SK-N-MC (cell line): ENCODE results near the gene PAX7.
A peak's percentile ranks its signal among the peaks of the same experiment; 100 is the strongest.

Experiments used
- DNase-seq: peaks from one replicate; pipeline ENCODE4 v3.0.0-alpha.2; 2011; ENCODE audit warnings: low read depth, low spot score
- H3K27ac ChIP-seq: fragments of 200-600 bp; sonication (generic); 2 replicates; pipeline ENCODE4 v1.5.1; 2016; ENCODE audit warnings: mixed run types
- H3K36me3 ChIP-seq: fragments of 200-600 bp; sonication (generic); 2 replicates; pipeline ENCODE4 v1.6.1; 2017; ENCODE audit warnings: antibody characterized with exemption, low read length, mixed read lengths; ENCODE audit not compliant: insufficient read depth
- H3K4me3 ChIP-seq: fragments of 200-600 bp; sonication (generic); 2 replicates; pipeline ENCODE4 v1.5.1; 2016
- H3K9ac ChIP-seq: fragments of 200-600 bp; sonication (generic); 2 replicates; pipeline ENCODE4 v1.8.0; 2017; ENCODE audit warnings: mixed run types, mixed read lengths; ENCODE audit not compliant: insufficient read length
- H3K9me3 ChIP-seq: fragments of 200-600 bp; sonication (generic); 2 replicates; pipeline ENCODE4 v1.6.1; 2017; ENCODE audit warnings: low read depth, mild to moderate bottlenecking, antibody characterized with exemption, low read length, moderate library complexity, mixed read lengths
- EZH2 ChIP-seq: fragments of 200-600 bp; sonication (generic); IDR thresholded peaks from one replicate; pipeline ENCODE4 v1.6.1; 2017; ENCODE audit warnings: antibody characterized with exemption
- FOXP2 ChIP-seq: optimal IDR thresholded peaks from 2 replicates; pipeline ENCODE3; 2011; ENCODE audit warnings: mild to moderate bottlenecking, moderate library complexity; ENCODE audit not compliant: insufficient read depth; ENCODE audit errors: extremely low read length, control extremely low read depth
- POLR2AphosphoS5 ChIP-seq: IDR thresholded peaks from 2 replicates; pipeline ENCODE4 v1.6.1; 2012; ENCODE audit warnings: mild to moderate bottlenecking, low read depth, low read length, borderline replicate concordance

The PAX7 gene

DNA sequence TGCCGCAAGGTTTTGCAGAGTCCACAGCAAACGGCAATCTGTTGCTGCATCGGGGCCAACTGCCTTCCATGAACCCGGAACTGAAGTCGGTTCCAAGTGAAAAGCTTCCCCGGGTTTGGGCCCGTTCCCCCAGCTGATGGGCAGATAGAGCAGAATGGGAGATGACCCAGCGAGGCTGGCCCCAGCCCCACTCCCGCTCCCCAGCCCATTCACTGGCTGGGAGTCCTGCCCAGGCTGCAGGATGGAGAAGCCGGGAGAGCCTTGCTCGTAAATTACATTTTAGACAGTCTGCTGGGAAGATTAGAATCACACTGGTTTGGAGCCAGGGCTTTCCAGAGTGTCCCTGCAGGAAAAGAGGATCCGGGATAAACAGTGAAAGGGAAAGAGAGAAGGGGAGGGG lies 31.6 kb upstream of the PAX7 start:
- TF ChIP-seq EZH2: no peak
- no peak for TF ChIP-seq FOXP2
- H3K4me3 ChIP-seq: no peak overlapping the region
- peak overlapping the region; percentile 52 for H3K27ac ChIP-seq
- H3K36me3 ChIP-seq: no peaks in the 10 kb centered on the region
- H3K9ac ChIP-seq: no peak overlapping the region
- DNase-seq: no peak
- no peaks in the 10 kb centered on the region for H3K9me3 ChIP-seq

DNA sequence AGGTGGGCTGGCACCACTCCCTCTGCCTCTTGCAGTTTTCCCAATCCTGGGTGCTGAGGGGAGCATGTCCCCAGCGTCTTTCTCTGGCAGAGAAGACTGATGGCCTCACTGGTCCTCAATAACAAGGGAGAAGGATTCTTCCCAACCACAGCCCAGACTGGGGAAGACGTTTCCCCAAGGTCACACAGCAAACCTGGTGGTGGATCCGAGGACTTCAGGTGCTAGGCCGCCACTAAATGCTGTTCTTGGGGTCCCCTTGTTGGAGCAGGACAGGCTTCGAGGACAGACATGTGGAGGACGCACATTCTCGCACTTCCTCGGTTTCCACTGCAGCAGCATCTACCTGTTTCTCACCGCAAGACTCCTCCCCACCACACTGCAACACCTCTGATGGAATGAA lies 30.9 kb upstream of the PAX7 start:
- no peak overlapping the region for H3K9ac ChIP-seq
- no peak overlapping the region for H3K4me3 ChIP-seq
- no peak overlapping the region for H3K27ac ChIP-seq
- TF ChIP-seq EZH2 (no peak), FOXP2 (no peak), POLR2AphosphoS5 (no peak)
- no peaks in the 10 kb centered on the region for H3K36me3 ChIP-seq
- no peak for DNase-seq
- H3K9me3 ChIP-seq: no peaks in the 10 kb centered on the region

DNA sequence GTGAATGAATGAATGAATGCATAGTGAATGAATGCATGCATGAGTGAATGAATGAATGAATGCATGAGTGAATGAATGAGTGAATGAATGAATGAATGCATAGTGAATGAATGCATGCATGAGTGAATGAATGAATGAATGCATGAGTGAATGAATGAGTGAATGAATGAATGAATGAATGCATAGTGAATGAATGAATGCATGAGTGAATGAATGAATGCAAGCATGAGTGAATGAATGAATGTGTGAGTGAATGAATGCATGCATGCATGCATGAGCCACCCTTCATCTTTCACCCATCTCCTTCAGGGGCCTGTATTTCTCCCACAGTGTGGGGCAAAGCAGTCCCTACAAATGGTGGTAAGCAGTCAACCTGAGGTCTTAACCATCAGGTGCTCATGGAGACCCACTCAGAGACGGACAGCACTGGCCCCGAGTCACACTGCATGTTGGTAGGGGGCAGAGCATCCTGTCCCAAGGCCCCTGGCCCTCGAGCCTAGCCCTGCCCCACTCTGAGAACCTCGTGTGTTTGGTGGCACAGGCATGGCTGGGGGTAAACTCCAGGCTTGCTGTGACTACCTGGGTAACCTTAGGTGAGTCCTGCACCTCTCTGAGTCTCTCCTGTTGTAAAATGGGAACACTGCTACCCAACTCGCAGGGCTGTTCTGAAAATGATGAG lies 28.0 kb upstream of the PAX7 start:
- H3K9me3 ChIP-seq: no peaks in the 10 kb centered on the region
- peak overlapping the region; percentile 65 for H3K27ac ChIP-seq
- H3K4me3 ChIP-seq: no peak overlapping the region
- no peak overlapping the region for H3K9ac ChIP-seq
- no peak for DNase-seq
- TF ChIP-seq FOXP2 (no peak), POLR2AphosphoS5 (no peak)
- H3K36me3 ChIP-seq: no peaks in the 10 kb centered on the region

DNA sequence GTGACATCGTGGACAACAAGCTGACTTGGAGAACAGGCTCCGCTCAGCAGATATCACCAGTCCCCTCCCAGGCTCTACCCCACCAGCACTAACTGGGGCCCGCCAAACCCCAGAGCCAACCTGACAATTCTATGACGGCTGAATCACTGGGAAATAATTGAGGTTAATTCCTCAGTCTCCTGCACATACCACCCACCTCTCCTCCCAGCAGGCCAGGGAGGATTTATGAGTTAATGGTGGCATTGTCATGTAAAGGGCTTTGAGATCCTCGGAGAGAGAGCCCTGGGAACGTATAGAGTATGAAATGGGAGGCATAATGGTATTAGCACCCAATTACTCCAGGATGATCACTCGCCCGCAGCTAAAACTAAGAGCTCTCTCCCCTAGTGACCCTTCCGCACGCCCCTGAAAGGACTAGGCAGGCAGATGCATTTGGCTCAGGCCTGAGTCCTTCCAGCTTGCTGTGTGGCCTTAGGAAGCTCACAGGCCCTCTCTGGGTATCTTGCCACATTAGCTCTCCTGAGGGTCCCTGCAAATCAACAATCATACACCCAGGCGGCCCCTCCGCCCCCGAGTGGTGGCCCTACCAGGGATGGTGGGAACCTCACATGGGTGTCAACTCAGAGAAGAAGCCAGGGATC lies 27.3 kb upstream of the PAX7 start:
- H3K4me3 ChIP-seq: no peak overlapping the region
- H3K9ac ChIP-seq: no peak overlapping the region
- H3K36me3 ChIP-seq: no peaks in the 10 kb centered on the region
- no peaks in the 10 kb centered on the region for H3K9me3 ChIP-seq
- DNase-seq: no peak
- peak overlapping the region; percentile 65 for H3K27ac ChIP-seq
- TF ChIP-seq FOXP2 (no peak), EZH2 (no peak), POLR2AphosphoS5 (no peak)

DNA sequence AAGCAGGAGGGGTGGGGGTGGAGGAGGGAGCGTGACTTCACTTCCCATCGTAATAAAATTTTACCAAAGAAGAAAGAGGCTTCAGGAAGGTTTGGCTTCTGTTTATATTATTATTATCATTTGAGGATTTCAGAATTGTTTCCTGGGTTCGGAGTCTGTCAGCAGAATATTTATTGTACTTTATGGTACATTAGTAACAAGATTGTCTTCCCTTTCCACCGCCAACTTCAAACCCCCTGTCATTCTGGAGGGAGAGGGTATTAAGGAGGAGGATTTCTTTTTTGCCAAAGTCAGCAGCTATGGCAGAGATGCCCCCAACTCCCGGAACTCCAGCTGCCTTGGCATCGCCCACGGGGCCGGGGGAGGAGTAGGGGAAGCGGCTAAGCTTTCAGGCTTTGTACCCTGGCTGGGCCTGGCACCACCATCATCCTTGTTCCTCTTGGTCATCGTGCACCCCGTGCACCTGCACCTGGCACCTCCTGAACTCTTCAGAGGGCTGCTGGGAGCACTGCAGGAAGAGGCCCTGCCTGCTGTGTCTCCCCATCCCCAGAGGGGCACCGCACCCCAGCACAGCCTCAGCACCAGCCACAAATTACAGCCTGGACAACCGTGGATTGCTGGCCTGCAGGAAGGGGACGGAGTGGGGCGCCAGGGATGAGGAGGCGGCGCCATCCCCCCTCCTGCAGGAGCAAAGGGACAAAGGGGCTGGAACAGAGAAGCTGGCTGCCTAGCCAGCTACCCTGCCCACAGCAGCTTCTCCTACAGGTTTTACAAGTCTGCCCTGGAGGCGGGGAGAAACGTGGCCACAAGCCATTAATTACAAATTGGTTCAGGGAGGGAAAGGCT lies 24.0 kb upstream of the PAX7 start:
- no peak for TF ChIP-seq EZH2
- TF ChIP-seq POLR2AphosphoS5: peak; percentile 58
- TF ChIP-seq FOXP2: no peak
- Histone ChIP-seq H3K27ac (peak overlapping the region; percentile 94), H3K9me3 (no peaks in the 10 kb centered on the region), H3K4me3 (peak overlapping the region; percentile 21), H3K9ac (peak overlapping the region; percentile 60), H3K36me3 (no peaks in the 10 kb centered on the region)
- peak; percentile 70 for DNase-seq

DNA sequence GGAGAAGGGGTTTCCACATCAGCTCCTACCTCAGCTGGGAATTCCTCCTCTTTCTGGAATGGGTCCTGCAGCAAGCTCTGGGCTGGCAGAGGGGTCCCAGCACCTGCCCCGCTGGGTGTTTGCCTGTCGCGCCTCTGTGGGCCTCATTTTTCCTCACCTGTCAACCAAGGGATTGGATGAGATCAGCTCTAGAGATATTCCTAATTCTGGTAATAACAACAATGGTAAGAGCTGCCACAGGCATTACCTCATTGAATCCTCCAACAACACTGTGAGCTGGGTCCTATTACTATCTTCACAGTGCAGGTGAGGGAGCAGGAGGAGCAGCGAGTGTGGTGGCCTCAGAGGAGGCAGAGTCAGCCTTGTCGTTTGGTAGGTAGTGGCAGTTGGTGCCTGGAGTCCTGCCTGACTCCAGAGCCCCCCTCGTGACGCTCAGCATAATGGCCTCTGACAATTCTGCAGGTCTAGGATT lies 23.3 kb upstream of the PAX7 start:
- peak overlapping the region; percentile 60 for H3K9ac ChIP-seq
- peak overlapping the region; percentile 94 for H3K27ac ChIP-seq
- H3K36me3 ChIP-seq: no peaks in the 10 kb centered on the region
- H3K9me3 ChIP-seq: no peaks in the 10 kb centered on the region
- peak overlapping the region; percentile 21; the same call in 1 of the 2 replicates for H3K4me3 ChIP-seq
- no peak for DNase-seq
- TF ChIP-seq POLR2AphosphoS5 (no peak), EZH2 (no peak), FOXP2 (no peak)

DNA sequence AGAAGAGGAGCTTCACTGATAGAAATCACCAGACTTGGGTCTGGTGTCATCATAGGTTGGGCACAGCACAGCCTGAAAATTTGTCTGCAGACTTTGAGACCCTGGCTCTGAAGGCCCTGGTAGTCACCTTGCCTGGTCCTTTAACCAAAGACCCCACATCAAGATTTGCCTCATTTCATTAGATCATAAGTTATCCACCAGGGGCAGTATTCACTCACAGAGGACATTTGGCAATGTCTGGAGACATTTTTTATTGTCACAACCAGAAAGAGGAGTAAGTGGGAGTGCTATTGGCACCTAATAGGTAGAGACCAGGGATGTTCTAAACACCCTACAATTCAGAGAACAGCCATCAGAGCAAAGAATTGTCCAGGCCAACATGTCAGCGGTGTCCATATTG lies 22.1 kb upstream of the PAX7 start:
- no peak overlapping the region for H3K9ac ChIP-seq
- no peak for TF ChIP-seq FOXP2
- no peak for TF ChIP-seq EZH2
- no peak for TF ChIP-seq POLR2AphosphoS5
- no peaks in the 10 kb centered on the region for H3K9me3 ChIP-seq
- no peak overlapping the region for H3K4me3 ChIP-seq
- no peaks in the 10 kb centered on the region for H3K36me3 ChIP-seq
- no peak for DNase-seq
- 0 out of 2 replicates have a peak overlapping the region, but pooled peaks have one; percentile 5 for H3K27ac ChIP-seq

DNA sequence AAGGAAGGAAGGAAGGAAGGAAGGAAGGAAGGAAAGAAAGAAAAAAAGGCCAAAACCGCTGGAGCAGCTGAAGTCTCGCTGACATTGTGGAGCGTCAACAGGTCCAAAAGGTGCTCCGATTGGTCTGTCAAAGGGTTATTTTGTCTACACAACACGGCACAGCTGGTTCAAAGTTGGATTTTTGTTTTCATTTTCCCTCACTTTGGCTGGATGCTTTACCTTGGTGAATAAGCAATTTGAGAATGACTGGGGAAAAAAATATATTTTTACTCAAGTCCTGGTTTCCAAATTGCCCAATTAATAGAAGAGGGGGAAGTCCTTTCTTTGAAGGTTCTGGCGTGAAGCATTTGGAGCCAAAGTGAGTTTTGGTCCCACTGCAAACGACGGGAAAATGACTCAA lies 19.3 kb upstream of the PAX7 start:
- peak; percentile 51; the same call in 1 of the 2 replicates for TF ChIP-seq POLR2AphosphoS5
- TF ChIP-seq EZH2: no peak
- TF ChIP-seq FOXP2: no peak
- DNase-seq: peak; percentile 97
- Histone ChIP-seq H3K27ac (peak overlapping the region; percentile 99), H3K4me3 (peak overlapping the region; percentile 65), H3K9me3 (peaks cover 4% of the 10 kb centered on the region; the same call in 1 of the 2 replicates), H3K36me3 (no peaks in the 10 kb centered on the region), H3K9ac (peak overlapping the region; percentile 72)
